ENCODE results near the gene CEACAM20.

CEACAM20 gene

GRCh38 chr19:44509478-44509877, 20.0 kb downstream of the CEACAM20 start:
- ChIA-PET CTCF (interaction anchor here (0.6 kb wide), 1 partner anchor 340 kb away, joined by 3 read pairs; no protein-coding TSS in a partner anchor), POLR2A (no interaction called here)
- no peak overlapping the region for H3K4me3 ChIP-seq (ENCODE audit: low read depth, low read length)
- DNase-seq (ENCODE audit: low read depth, low spot score): no peak
- no peak for TF ChIP-seq CTCF (IDR thresholded peaks at IDR 0.05; ENCODE audit: insufficient read depth, low read length, missing control alignments)

DNA sequence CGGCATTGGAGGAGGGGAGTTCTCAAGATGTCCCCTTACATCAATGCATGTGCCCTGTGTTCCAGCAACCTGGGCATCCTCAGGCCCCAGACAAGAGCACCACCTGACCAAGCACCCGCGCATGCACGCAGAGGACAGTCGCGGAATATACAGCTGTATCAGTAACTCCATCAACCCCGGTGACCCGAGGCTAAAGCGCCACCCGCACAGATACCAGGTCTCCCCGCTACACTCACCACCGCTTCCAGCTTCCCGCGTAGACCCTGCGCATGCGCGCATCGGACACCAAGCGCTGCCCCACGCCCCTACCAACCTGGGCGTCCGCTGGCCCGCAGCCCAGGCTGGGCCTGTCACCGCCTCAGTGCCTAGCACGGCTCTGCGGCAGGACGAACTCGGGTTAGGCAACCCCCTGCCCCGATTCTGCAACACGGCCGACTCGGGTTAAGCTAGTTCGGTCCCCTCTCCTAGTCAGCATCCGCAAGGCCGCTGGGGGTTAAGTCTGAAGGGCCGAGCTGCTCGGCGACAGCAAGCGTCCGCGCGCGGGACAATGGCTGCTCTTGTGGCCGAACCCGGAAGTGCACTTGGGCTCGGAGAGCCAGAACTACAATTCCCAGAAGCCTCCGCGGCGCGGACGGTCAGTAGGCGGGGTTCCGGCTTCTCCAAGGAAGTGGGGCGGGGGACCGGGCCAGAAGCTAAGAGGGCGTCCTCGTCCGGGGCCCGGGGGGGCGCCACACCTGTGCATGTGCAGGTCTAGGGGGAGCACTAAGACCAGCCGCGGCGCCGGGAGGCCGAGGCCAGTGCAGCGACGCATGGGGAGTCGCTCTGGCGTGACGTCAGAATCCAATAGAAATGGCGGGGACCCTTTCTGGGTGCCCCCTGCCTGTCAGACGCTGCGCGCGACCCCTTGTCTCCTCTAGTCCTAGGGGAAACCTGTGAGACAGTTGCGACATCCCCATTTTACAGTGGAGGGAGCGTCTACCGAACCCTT, 29.2 kb downstream of the CEACAM20 start, which contains the start of gene ZNF180:
TSS of gene ZNF180 (minus strand) at position 561 of the 988 bp plus-strand sequence. CDS start 3,188 bp downstream, outside the sequence.
- ChIA-PET CTCF (interaction anchor here (1.0 to 1.6 kb wide), 5 partner anchors 9 to 271 kb away, joined by 3 to 9 read pairs (median 3); no protein-coding TSS in a partner anchor), POLR2A (interaction anchor here (0.6 to 0.9 kb wide), 2 partner anchors 9 to 903 kb away, joined by 3 to 4 read pairs; no protein-coding TSS in a partner anchor)
- DNase-seq (ENCODE audit: low read depth, low spot score): peak; percentile 44
- H3K4me3 ChIP-seq (ENCODE audit: low read depth, low read length): peak within 1 kb of the TSS; percentile 96
- TF ChIP-seq CTCF (IDR thresholded peaks at IDR 0.05; ENCODE audit: insufficient read depth, low read length, missing control alignments): peak; percentile 43

DNA sequence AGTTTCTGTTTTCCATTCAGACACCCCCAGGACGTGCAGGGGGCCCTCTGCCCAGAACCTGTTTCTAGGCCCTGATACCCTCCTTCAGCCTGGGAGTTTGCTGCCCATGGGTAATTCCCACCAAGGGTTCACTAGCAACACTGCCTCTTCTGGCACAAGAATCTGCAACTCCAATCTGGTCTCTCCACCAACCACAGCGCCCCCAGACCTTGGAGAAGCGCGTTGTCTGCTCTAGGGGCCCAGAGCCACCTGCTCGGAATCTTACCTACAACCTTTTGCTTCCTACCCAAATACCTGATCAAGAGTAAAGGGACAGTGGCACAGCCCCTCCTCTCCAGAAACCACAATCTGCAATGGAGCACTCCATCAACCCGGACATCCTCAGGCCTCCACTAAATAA, 29.9 kb downstream of the CEACAM20 start:
- POLR2A ChIA-PET: interaction anchor here (0.9 kb wide), 1 partner anchor 8 kb away, joined by 4 read pairs; no protein-coding TSS in a partner anchor
- peak overlapping the region; percentile 96 for H3K4me3 ChIP-seq (ENCODE audit: low read depth, low read length)
- no peak for TF ChIP-seq CTCF (IDR thresholded peaks at IDR 0.05; ENCODE audit: insufficient read depth, low read length, missing control alignments)
- CTCF ChIA-PET: interaction anchor here (1.3 to 1.6 kb wide), 4 partner anchors 9 to 271 kb away, joined by 3 to 9 read pairs (median 4); no protein-coding TSS in a partner anchor
- no peak for DNase-seq (ENCODE audit: low read depth, low spot score)

GRCh38 chr19:44498988-44499387, 30.5 kb downstream of the CEACAM20 start:
- CTCF ChIA-PET: interaction anchor here (1.5 kb wide), 1 partner anchor 272 kb away, joined by 3 read pairs; no protein-coding TSS in a partner anchor
- POLR2A ChIA-PET: no interaction called here
- TF ChIP-seq CTCF (IDR thresholded peaks at IDR 0.05; ENCODE audit: insufficient read depth, low read length, missing control alignments): no peak
- H3K4me3 ChIP-seq (ENCODE audit: low read depth, low read length): peak overlapping the region; percentile 96
- DNase-seq (ENCODE audit: low read depth, low spot score): no peak

GRCh38 chr19:44496711-44497110, 32.8 kb downstream of the CEACAM20 start:
- H3K4me3 ChIP-seq (ENCODE audit: low read depth, low read length): no peak overlapping the region
- POLR2A ChIA-PET: no interaction called here
- TF ChIP-seq CTCF (IDR thresholded peaks at IDR 0.05; ENCODE audit: insufficient read depth, low read length, missing control alignments): no peak
- CTCF ChIA-PET: no interaction called here
- no peak for DNase-seq (ENCODE audit: low read depth, low spot score)
